AG08396 (cell line): ENCODE results near the gene MPP3.
A peak's percentile ranks its signal among the peaks of the same experiment; 100 is the strongest.

Experiments used
- DNase-seq: peaks from one replicate; pipeline ENCODE4 v3.0.0; 2012; ENCODE audit warnings: low spot score, mixed read lengths

The MPP3 gene

DNA sequence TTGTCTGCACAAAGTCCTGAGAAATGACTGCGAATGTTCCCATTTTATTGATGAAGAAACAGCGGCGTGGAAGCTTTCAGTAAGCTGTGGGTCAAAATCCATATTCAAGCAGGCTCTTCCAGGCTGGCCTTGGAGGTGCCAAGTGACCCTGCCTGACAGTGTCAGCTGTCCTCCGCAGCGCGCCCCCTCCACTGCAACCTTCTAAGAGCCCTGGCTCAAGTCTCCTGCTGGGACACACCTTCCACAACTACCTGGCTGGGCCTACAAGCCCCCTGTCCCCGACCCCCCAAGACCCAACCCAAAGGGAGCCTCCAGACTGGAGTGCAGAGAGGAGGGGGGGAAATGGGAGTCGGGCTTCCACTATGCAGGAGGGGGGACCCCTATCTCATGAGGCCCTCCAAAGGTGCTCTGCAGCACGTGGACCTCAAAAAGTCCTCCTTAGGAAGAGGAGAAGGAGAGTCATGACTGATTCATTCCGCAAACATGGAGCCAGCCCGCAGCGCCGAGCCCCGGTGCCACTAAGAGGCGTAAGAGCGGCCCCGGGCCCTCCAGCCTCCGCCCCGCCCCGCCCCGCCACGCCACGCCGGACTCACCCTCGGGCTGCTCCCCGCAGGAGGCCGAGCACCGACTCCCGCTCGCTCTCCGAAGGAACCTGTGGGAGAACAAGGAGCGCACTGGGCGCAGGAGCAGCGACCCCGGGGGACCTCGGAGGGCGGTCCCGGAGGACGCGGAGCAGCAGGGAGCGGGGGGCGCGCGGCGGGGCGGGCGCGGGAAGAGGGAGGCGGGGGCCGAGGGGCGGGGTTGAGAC lies 574 bp downstream of the MPP3 start:
- peak; percentile 93 for DNase-seq

- no peak for DNase-seq
These were observed 1.3 kb downstream of the MPP3 start for GRCh38 chr17:43831633-43832032.

- DNase-seq, result no peak
These were observed 2.3 kb downstream of the MPP3 start for GRCh38 chr17:43830510-43831140.

- no peak for DNase-seq
These were observed 3.2 kb downstream of the MPP3 start for GRCh38 chr17:43829738-43830137.

GRCh38 chr17:43827596-43827995 lies 5.3 kb downstream of the MPP3 start:
- DNase-seq, result no peak

DNA sequence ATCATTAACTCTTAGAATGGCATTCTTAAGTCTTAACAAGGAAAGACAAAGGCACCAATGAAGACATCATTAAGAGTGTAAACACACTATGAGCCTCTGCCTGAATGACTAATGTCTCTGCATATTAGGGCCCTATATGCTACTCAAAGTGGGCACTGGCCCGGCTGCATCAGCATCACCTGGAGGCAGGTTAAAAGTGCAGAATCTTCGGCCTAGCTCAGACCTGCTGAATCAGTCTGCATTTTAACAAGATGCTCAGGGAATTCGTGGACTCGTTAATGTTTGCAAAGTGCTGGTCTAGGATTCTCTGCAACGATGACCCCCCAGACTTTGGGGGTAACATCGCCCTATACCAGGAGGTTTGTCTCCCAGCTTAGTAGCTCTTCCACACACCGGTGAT lies 6.7 kb downstream of the MPP3 start:
- no peak for DNase-seq

DNA sequence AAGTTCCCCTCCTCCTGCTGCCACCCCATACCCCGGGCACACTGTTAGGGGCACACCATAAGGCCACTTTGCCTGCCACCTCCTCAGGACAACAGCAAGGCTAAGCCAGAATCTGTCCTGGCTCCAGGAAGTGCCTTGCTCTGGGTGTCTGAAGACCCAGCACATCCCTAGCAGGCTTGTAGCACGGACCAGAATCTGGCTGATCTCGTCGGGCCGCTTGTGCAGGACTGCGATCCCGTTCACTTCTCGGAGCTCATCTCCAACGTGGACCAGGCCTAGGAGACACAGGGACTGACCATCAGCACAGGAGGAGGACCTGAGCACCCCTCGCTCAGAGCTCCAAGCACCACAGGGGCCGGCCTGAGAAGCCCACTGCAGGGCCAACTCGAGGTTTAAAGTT lies 7.4 kb downstream of the MPP3 start:
- DNase-seq, result no peak

DNA sequence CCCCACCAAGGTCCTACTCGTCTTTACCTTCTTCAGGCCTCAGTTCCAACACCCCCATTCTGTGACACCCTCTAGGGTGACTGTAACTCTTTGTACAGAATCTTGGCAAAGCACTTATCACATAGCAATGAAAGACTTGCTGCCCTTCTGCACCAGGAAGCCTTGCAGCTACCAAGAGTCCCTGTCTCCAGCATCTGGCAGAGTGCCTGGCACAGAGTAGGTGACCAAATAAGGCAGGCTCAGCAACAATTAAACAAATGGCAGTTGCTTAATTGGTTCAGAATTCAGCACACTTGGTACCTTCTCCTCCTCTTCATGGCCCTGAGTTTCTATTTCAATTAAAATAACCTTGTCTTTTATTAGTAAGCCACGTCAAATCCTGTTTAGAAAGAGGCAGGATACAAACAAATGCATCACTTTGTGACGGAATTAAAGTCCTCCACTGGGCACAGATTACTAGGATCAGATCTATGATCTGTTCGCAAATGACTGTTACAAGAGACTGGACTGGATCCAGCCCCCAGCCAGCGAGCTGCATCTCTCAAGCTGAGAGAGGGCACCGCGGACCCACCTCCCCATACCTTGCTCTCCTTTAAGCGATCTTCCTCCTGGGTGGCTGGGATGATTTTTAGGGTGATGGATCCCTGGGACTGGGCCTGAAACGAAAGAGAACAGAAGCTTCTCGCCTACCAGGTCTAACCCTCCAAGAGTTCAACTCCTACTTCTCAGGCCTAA lies 9.4 kb downstream of the MPP3 start:
- DNase-seq, result no peak

DNA sequence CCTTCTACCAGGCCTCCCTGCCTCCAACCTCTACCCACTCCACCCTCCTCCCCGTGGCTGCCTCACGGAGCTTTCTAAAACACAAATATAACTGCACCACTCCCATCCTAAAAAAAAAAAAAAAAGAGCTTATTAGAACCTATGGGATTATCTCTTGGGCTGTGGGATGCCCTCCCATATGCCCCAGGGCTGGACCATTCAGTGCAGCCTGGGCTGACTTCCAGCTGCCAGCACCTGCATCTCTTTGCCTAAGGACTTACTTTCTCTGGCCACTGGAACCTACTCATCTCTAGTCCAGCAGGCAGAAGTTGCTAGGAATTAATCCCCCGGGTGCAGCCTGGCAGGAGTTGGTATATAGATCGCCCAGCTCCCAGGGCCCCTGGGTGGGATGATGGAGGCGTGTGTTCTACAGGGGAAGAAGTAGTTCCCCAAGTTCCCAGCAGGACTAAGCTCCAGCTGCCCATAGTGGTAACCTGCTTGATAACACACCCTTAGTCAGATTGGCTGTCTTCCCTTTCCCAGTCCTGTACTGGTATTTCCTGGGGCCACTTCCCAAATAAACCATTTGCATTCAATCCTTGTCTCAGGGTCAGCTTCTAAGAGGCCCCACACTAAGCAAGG lies 10.3 kb downstream of the MPP3 start:
- no peak for DNase-seq

GRCh38 chr17:43820759-43821158 lies 12.2 kb downstream of the MPP3 start:
- DNase-seq, result no peak

DNA sequence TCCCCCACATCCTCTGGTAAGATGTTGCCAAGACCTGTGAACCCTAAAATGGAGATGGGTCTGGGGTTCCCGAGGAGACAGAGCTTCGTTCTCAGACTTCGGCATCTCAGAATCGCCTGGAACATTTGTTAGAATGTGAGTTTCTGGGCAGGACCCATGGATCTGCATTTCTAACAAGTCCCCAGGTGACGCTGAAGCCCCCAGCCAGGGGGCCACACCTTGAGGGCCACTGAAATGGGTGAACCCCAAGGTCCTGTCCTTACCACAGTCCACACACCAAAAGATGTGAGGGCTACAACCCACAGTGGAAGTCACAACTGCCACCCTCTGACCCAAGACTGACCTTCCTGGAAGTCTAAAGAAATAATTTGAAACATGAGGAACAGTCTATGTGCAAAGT lies 14.0 kb downstream of the MPP3 start:
- DNase-seq, result no peak

DNA sequence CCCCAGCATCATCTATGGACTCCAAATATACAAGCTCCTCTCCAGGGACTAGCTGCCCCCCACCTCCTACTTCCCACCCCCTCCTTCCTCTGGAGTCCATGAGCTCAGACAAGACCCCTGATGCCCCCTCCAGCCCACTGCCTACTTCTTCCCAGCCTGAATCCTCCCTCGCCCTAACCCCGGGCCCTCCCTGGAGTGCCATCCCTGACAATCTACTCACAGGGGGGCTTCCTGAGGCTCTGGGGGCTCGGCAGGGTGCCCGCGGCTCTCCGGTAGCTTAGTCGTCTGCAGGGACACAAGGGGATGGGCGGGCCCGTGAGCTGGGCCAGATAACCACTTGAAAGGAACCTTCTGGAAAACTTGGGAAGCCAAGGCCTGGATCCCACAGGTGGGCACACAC lies 15.1 kb downstream of the MPP3 start:
- DNase-seq, result no peak

DNA sequence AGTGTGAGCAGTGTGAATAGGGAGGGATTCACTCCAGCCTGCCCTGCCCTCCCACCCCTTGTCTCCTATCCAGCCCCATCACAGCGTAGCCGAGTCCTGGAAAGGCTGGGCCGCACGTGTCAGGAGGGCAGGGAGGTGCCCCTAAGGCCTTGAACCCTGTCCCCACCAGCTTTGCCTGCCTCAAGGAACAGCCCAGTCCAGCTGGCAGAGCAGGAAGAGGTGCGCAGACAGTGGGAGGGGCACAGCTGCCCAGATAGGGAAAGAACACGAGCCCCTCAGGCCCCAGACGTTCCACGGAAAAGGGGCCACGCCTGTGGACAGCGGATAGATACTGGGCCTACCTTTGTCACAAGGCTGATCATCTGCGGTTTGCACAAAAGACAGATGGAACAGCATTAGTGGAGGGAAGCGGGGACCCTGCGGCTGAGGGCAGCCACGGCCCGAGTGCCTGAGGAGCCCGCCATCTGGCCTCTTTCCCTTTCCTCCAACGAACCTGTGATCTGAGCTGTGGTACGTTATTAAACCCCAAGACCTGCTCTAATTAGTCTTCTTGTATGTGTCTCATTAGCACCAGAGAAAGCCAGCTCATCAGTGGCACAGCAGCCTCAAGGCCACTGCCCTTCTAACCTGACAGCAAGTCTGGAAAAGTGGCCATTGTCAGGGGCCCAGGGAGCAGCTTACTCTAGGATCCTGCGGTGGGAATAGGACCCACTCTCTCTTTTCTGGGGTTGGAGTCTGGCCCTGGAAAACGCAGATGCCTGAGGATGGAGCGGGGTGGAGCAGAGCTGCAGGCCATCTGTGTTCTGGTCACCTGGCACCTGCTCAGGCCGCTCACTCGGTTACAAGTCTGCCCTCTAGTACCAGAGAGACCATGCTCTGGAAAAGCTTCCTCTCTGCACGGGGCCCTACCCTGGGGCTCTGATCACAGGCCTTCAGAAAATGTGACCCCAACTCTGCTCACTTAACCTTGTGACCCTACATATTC lies 16.3 kb downstream of the MPP3 start:
- no peak for DNase-seq

DNA sequence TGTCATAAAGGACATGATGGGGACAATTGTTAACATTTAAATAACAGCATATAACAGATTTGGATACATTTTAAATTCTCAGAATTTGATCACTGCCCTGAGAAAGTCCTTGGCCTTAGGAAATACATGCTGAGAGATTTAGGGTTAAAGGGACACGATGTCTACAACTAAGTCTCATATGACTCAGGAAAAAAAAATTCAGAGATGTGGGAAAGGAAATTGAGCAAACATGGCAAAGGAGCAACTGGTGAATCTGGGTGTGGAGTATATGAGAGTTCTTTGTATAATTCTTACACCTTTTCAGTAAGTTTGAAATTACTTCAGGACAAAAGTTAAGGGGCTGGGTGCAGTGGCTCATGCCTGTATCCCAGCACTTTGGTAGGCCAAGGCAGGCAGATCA lies 18.2 kb downstream of the MPP3 start:
- DNase-seq, result peak; percentile 70

GRCh38 chr17:43814026-43814425 lies 18.9 kb downstream of the MPP3 start:
- no peak for DNase-seq

- DNase-seq, result no peak
These were observed 19.6 kb downstream of the MPP3 start for GRCh38 chr17:43813386-43813785.

GRCh38 chr17:43812396-43813265 lies 20.3 kb downstream of the MPP3 start:
- DNase-seq, result no peak

DNA sequence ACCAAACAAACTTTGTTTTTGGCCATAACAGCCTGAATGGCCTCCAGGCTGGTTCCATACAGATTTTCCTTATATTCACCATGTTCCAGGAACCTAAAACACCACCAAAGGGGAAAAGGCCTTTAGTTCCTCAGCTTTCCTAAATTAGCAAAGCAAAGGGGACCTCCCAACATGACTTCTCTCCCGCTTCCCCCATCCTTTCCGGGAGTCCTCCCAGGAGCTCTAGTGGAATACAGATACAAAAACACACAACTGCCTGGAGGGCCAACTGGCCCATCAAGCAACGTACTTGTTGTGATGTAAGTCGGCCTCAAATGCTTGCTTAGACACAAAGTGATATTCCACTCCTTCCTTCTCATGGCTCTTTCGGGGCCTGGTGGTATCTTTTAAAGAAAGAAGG lies 22.1 kb downstream of the MPP3 start:
- DNase-seq, result no peak

DNA sequence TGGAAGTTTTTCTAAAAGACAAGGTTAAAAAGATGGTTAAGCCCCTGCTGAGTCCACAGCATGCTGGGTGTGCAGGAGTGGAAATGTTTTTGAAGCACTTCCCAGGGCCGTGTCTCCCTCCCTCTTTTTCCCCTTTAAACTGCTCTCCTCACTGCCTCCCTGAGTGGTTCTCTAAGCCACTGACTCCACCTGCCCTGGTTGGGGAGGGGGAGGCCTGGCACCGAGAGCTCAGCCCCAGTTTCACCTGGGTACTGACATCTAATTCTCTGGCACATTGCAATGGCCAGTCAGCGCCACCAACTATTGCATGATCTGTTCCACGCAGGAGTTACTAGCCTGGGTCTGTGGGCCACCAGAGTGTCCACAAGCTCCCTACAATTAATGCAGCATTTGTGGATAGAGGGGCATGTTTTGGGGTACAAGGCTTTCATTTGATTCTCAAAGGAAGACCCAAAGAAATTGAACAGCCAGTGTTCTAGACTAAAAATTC lies 22.7 kb downstream of the MPP3 start:
- DNase-seq, result no peak

- no peak for DNase-seq
These were observed 23.8 kb downstream of the MPP3 start for GRCh38 chr17:43809121-43809520.
